K562 (cell line): ENCODE measurements around the gene FBXO11. TPM values are rescaled to one million over a fixed set of nuclear protein-coding genes. Genes with fewer than 3 reads are reported as not detected.

ENCODE experiments used
- CBFA2T2 ChIP-seq: fragments of 450-650 bp; conservative IDR thresholded peaks from 2 replicates; pipeline ENCODE4 v1.6.1; 2017; ENCODE audit warnings: mild to moderate bottlenecking
- EWSR1 ChIP-seq: fragments of 450-650 bp; IDR thresholded peaks from 2 replicates; pipeline ENCODE4 v1.6.1; 2018; ENCODE audit warnings: borderline replicate concordance, mild to moderate bottlenecking, low read depth, moderate library complexity; ENCODE audit not compliant: partially characterized antibody
- GABPB2 ChIP-seq: fragments of 250-450 bp; sonication (Bioruptor Pico); conservative IDR thresholded peaks from 2 replicates; pipeline ENCODE4 v1.5.1; 2021; ENCODE audit warnings: mild to moderate bottlenecking
- JUNB ChIP-seq: fragments of 450-650 bp; formaldehyde crosslinking; conservative IDR thresholded peaks from 2 replicates; pipeline ENCODE4 v1.4.0; 2020; ENCODE audit warnings: mild to moderate bottlenecking
- MTA1 ChIP-seq: fragments of 450-650 bp; IDR thresholded peaks from 2 replicates; pipeline ENCODE4 v1.6.1; 2017; ENCODE audit warnings: borderline replicate concordance
- NFYB ChIP-seq: IDR thresholded peaks from 2 replicates; pipeline ENCODE4 v1.6.1; 2011; ENCODE audit warnings: mild to moderate bottlenecking, moderate library complexity; ENCODE audit not compliant: insufficient read length; ENCODE audit errors: extremely low read depth
- POLR2H ChIP-seq: IDR thresholded peaks from 2 replicates; pipeline ENCODE4 v1.6.1; 2016; ENCODE audit warnings: missing genetic modification characterization, low read depth, mild to moderate bottlenecking, control low read depth, missing compliant biosample characterization, moderate library complexity
- SOX6 ChIP-seq: fragments of 450-650 bp; IDR thresholded peaks from 2 replicates; pipeline ENCODE4 v1.6.1; 2014; ENCODE audit warnings: mild to moderate bottlenecking
- TEAD2 ChIP-seq: fragments of 450-650 bp; IDR thresholded peaks from 2 replicates; pipeline ENCODE4 v1.6.1; 2016; ENCODE audit warnings: missing genetic modification characterization, control low read depth, missing compliant biosample characterization
- ZNF143 ChIP-seq: sonication (generic); formaldehyde crosslinking; IDR thresholded peaks from 2 replicates; pipeline ENCODE4 v1.9.0; 2022; ENCODE audit warnings: mild to moderate bottlenecking, missing genetic modification reagents
- ZNF778 ChIP-seq: fragments of 450-650 bp; formaldehyde crosslinking; IDR thresholded peaks from 2 replicates; pipeline ENCODE4 v1.4.0; 2020; ENCODE audit warnings: mild to moderate bottlenecking, moderate library complexity
- polyA plus RNA-seq, 8 experiments: library from polyadenylated mRNA; depleted of rRNA in 4 of 8; stranded (reverse) in 5 of 8; unstranded in 3 of 8; fragments of >200 nt; fragmentation: Nextera tagmentation in 2 of 8; fragmentation: Illumina TruSeq in 1 of 8; extraction: Ambion mirVana in 2 of 8; extraction: Trizol in 1 of 8; gene quantifications; 2 replicates each; pipeline versions ENCODE4 v1.2.1 to v1.2.3, GENCODE V29; 2011 to 2014; ENCODE audit warnings: inconsistent platforms in 1 of 8, missing spikeins in 1 of 8
- total RNA-seq, 7 experiments: library from RNA; depleted of rRNA in 6 of 7; stranded (reverse); fragments of >200 nt in 6 of 7; fragmentation: Illumina TruSeq in 2 of 7; extraction: Trizol in 2 of 7; gene quantifications; 2 replicates each; pipeline versions ENCODE4 v1.2.1 to v1.2.3, GENCODE V29; 2011 to 2021; ENCODE audit warnings: low replicate concordance in 1 of 7
- TF ChIP-seq, protein P1 (sequence below), 2 experiments: fragments of 450-650 bp in 1 of 2; sonication (generic) in 1 of 2; formaldehyde crosslinking; conservative IDR thresholded peaks; 2 replicates each; pipeline versions ENCODE4 v1.4.0 to v1.8.1; 2020 to 2022; ENCODE audit warnings: mild to moderate bottlenecking in 1 of 2, missing genetic modification reagents in 1 of 2
- TF ChIP-seq, protein P2 (sequence below): fragments of 450-650 bp; IDR thresholded peaks from 2 replicates; pipeline ENCODE4 v1.6.1; 2016; ENCODE audit warnings: antibody characterized with exemption
- TF ChIP-seq, protein P3 (sequence below): fragments of 450-650 bp; formaldehyde crosslinking; IDR thresholded peaks from 2 replicates; pipeline ENCODE4 v1.4.0; 2020; ENCODE audit warnings: mild to moderate bottlenecking, moderate library complexity
- TF ChIP-seq, protein P4 (sequence below): fragments of 450-650 bp; formaldehyde crosslinking; IDR thresholded peaks from 2 replicates; pipeline ENCODE4 v1.4.0; 2020; ENCODE audit warnings: mild to moderate bottlenecking, moderate library complexity
- TF ChIP-seq, protein P5 (sequence below): fragments of 250-450 bp; sonication (Bioruptor Pico); IDR thresholded peaks from 2 replicates; pipeline ENCODE4 v1.5.0; 2020; ENCODE audit warnings: mild to moderate bottlenecking, borderline replicate concordance
- TF ChIP-seq, protein P6 (sequence below): fragments of 250-450 bp; sonication (Bioruptor Pico); IDR thresholded peaks from 2 replicates; pipeline ENCODE4 v1.8.0; 2021; ENCODE audit warnings: moderate library complexity, mild to moderate bottlenecking, inconsistent platforms

FBXO11 gene
- total and polyA plus RNA-seq, 9 of the 15 experiments (the other 6 are each of a cell fraction or from before 2014, with no cell fraction given), result 8.8 to 44.5 (median 24.1) TPM

DNA sequence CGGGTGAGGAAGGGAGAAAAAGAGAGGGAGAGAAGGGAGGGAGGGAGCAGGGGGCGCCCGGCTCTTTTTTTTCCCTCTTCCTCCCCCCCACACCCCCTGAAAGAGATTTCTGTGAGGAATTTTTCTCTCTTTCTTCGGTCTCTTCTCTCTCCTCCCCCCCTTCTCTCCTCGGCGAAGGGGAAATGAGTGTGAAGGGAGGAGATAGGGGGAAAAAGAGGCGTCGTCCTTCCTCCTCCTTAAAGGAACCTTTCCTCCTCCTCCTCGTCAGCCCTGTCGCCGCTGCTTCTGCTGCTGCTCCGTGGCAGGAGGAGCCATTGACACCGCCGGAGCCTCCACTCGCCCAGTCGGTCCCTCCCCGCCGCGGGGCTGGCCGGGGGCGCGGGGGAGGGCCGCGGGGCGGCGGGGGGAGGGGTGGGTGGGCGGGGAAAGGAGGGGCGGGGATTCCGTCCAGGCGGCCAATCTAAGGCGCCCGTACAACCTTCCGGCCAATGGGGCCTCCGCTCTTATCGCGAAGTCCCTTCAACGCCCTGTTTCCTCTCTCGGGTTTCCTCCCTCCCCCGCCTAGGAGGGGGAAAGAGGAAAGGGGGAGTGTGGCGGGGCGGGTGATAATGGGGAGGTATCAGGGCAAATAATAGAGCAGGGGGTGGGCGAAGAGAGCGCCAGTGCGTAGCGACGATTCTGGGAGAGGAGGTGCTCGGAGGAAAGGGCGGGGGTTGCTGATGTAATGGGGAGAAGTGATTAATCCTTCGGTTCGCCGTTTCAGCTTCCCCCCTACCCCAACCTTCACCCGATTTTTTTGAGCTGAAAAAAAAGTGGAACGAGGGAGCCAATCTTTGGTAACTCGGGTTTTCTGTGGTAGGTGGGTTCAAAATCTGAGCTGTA is at the start of gene FBXO11 (continued):
- TF ChIP-seq, protein P1, sequence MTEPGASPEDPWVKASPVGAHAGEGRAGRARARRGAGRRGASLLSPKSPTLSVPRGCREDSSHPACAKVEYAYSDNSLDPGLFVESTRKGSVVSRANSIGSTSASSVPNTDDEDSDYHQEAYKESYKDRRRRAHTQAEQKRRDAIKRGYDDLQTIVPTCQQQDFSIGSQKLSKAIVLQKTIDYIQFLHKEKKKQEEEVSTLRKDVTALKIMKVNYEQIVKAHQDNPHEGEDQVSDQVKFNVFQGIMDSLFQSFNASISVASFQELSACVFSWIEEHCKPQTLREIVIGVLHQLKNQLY (CRISPR knock-in tag; conservative IDR thresholded peaks at IDR 0.05), result no peak
- TF ChIP-seq, protein P2, sequence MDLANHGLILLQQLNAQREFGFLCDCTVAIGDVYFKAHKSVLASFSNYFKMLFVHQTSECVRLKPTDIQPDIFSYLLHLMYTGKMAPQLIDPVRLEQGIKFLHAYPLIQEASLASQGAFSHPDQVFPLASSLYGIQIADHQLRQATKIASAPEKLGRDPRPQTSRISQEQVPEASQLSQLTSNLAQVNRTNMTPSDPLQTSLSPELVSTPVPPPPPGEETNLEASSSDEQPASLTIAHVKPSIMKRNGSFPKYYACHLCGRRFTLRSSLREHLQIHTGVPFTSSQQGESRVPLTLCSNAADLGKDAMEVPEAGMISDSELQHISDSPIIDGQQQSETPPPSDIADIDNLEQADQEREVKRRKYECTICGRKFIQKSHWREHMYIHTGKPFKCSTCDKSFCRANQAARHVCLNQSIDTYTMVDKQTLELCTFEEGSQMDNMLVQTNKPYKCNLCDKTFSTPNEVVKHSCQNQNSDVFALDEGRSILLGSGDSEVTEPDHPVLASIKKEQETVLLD, result peak; percentile 41; the same call in 1 of the 2 replicates
- TF ChIP-seq ZNF143 (CRISPR knock-in tag) (0 out of 2 replicates have a peak, but pooled peaks have one; percentile 10), TEAD2 (tag) (no peak), SOX6 (peak; percentile 46), POLR2H (tag) (peak; percentile 53; the same call in 1 of the 2 replicates), GABPB2 (CRISPR knock-in tag) (no peak), ZNF778 (CRISPR knock-in tag) (no peak), CBFA2T2 (no peak), NFYB (peak; percentile 55), EWSR1 (no peak), JUNB (CRISPR knock-in tag) (no peak), MTA1 (peak; percentile 87)
- TF ChIP-seq, protein P3, sequence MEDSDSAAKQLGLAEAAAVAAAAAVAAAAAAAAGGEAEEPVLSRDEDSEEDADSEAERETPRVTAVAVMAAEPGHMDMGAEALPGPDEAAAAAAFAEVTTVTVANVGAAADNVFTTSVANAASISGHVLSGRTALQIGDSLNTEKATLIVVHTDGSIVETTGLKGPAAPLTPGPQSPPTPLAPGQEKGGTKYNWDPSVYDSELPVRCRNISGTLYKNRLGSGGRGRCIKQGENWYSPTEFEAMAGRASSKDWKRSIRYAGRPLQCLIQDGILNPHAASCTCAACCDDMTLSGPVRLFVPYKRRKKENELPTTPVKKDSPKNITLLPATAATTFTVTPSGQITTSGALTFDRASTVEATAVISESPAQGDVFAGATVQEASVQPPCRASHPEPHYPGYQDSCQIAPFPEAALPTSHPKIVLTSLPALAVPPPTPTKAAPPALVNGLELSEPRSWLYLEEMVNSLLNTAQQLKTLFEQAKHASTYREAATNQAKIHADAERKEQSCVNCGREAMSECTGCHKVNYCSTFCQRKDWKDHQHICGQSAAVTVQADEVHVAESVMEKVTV (CRISPR knock-in tag), result 0 out of 2 replicates have a peak, but pooled peaks have one; percentile 6
- TF ChIP-seq, protein P4, sequence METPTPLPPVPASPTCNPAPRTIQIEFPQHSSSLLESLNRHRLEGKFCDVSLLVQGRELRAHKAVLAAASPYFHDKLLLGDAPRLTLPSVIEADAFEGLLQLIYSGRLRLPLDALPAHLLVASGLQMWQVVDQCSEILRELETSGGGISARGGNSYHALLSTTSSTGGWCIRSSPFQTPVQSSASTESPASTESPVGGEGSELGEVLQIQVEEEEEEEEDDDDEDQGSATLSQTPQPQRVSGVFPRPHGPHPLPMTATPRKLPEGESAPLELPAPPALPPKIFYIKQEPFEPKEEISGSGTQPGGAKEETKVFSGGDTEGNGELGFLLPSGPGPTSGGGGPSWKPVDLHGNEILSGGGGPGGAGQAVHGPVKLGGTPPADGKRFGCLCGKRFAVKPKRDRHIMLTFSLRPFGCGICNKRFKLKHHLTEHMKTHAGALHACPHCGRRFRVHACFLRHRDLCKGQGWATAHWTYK, result no peak
- TF ChIP-seq, protein P5, sequence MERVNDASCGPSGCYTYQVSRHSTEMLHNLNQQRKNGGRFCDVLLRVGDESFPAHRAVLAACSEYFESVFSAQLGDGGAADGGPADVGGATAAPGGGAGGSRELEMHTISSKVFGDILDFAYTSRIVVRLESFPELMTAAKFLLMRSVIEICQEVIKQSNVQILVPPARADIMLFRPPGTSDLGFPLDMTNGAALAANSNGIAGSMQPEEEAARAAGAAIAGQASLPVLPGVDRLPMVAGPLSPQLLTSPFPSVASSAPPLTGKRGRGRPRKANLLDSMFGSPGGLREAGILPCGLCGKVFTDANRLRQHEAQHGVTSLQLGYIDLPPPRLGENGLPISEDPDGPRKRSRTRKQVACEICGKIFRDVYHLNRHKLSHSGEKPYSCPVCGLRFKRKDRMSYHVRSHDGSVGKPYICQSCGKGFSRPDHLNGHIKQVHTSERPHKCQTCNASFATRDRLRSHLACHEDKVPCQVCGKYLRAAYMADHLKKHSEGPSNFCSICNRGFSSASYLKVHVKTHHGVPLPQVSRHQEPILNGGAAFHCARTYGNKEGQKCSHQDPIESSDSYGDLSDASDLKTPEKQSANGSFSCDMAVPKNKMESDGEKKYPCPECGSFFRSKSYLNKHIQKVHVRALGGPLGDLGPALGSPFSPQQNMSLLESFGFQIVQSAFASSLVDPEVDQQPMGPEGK, result peak; percentile 56
- TF ChIP-seq, protein P6, sequence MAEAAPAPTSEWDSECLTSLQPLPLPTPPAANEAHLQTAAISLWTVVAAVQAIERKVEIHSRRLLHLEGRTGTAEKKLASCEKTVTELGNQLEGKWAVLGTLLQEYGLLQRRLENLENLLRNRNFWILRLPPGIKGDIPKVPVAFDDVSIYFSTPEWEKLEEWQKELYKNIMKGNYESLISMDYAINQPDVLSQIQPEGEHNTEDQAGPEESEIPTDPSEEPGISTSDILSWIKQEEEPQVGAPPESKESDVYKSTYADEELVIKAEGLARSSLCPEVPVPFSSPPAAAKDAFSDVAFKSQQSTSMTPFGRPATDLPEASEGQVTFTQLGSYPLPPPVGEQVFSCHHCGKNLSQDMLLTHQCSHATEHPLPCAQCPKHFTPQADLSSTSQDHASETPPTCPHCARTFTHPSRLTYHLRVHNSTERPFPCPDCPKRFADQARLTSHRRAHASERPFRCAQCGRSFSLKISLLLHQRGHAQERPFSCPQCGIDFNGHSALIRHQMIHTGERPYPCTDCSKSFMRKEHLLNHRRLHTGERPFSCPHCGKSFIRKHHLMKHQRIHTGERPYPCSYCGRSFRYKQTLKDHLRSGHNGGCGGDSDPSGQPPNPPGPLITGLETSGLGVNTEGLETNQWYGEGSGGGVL (CRISPR knock-in tag), result no peak
